ENCODE results near the gene HOXC9.

The HOXC9 gene

DNA sequence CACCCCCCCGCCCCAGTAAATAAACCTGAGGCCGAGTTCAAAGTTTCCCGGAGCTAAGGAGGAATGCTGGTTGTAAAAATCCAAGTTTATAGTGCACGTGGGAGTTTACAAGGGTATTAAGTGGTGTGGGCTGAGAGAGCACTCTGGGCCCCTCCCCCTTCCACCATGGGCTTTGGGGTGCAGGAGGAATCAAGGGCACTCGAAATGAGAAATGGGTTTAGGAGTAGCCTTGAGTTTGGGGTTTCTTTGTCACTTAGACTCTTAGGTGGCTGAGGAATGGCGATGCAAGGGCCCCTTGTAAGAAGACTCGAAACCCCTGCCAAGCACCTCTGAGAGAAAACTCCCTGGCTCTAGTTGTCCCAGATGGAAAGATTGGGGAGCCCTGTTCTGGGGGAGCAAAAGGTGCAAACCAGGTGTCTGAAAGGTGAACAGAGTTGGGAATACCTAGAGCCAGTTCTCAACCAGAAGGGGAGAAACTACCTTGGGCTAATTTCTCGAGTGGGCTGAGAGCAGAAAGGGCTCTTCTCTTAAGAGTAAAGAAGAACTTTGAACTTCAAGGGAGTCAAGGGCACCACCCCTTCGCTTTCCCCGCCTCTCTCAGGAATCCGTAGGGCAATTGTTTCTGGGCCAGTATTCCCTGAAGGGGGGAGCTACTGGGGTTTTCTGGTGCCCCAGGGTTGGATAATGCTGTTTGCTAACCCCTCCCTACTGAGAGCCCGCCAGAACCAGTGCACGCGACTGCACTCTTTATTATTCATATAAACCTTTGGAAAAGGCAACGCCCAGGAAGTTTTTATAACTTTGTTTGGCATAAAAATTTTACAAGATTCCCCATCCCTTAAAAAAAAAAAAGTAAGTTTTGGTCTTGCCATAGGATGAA lies 21.2 kb upstream of the HOXC9 start:
- DNase-seq = no peak
- no peaks in the 10 kb centered on the region for H3K27me3 ChIP-seq
- H3K9me3 ChIP-seq = no peaks in the 10 kb centered on the region

DNA sequence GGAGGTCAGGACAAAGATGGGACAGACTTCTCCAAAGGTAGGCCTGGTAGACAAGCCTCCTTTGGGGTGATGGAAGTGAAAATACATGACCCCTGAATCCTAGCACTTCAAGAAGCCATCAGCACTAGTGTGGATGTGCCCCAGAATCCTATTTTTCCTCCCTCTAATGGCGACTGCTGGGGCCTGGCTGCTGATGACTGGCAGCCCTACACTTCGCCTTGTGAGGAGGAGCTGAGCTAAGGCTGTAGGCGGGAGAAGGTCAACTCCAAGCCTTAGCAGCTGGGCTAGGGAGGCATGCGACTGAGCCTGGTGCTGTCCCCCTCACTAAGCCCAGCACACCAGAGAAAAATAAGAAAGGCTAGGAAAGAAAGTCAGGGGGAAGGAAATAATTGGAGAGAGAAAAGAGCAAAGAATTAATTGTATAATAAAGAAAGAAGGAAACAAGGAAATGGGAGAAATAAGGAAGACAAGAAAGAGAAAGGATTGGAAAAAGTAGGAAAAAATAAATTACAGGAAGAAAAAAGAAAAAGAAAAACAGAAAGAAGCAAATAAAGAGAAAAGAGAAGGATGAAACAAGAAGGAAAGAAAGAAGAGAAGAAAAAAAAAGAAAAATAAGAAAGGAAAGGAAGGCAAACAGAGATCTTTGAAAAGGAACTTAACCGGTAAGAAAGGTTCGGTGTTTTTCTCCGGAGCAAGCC lies 19.7 kb upstream of the HOXC9 start:
- no peak for DNase-seq
- intact Hi-C loops (cut with DNase I; ENCODE audit: low total_unique reads) = loop anchor here (5.0 kb wide), 1 partner anchor 222 kb away; no protein-coding TSS in a partner anchor
- Histone ChIP-seq H3K27ac (peak overlapping the region; percentile 93 to 98), H3K4me1 (peaks cover 0 to 66% (median 31%) of the 10 kb centered on the region in 4 donors), H3K9me3 (no peaks in the 10 kb centered on the region), H3K36me3 (no peaks in the 10 kb centered on the region), H3K27me3 (no peaks in the 10 kb centered on the region), H3K4me3 (peak overlapping the region; percentile 64 to 84)
- TF ChIP-seq, protein P1, sequence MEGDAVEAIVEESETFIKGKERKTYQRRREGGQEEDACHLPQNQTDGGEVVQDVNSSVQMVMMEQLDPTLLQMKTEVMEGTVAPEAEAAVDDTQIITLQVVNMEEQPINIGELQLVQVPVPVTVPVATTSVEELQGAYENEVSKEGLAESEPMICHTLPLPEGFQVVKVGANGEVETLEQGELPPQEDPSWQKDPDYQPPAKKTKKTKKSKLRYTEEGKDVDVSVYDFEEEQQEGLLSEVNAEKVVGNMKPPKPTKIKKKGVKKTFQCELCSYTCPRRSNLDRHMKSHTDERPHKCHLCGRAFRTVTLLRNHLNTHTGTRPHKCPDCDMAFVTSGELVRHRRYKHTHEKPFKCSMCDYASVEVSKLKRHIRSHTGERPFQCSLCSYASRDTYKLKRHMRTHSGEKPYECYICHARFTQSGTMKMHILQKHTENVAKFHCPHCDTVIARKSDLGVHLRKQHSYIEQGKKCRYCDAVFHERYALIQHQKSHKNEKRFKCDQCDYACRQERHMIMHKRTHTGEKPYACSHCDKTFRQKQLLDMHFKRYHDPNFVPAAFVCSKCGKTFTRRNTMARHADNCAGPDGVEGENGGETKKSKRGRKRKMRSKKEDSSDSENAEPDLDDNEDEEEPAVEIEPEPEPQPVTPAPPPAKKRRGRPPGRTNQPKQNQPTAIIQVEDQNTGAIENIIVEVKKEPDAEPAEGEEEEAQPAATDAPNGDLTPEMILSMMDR (IDR thresholded peaks at IDR 0.05) = no peak

More for the DNA sequence above, 21.2 kb upstream of the HOXC9 start:
- intact Hi-C loops (cut with DNase I; ENCODE audit: low total_unique reads) = loop anchor here (10.0 kb wide), 1 partner anchor 386 kb away; the partner anchor contains the start of gene GPR84
- Histone ChIP-seq H3K36me3 (no peaks in the 10 kb centered on the region), H3K27ac (peak overlapping the region; percentile 93 to 98), H3K4me3 (peak overlapping the region in 1 of 2 donors; percentile 9), H3K4me1 (peaks cover 0 to 64% (median 35%) of the 10 kb centered on the region in 4 donors)
- TF ChIP-seq, protein P1 (IDR thresholded peaks at IDR 0.05) = no peak

DNA sequence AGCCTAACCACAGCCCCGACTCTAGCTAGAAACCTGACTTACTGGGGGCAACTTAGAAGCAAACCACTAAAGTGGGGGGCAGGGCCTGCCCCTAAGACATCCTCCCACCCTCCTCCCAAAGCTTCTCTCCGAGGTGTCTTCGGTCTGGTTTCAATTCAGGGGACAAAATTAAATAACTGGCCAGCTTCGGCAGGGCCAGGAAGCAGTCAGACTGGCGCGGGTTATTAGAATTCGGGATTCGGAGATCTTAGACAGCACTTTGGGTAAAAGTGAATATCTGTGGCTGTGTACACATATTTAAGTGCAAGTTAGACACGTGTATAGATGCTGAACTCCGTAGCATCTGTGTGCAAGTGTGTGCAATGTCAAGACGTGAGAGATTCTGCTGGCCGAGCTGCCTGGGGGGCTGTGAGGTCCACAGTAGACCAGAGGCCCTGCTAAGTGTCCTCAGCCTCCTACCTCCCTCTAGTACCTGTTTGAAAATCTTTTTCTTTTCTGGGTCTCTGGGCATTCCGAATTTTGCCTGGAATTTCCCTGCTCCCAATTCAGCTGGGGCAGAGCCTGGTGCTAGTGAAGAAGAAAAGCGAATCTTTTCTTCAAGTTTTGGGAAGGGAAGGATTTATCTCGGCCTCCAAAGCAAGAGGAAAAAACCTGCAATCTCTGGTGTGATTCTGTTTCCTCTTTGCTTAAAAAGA lies 19.0 kb upstream of the HOXC9 start:
- no peaks in the 10 kb centered on the region for H3K9me3 ChIP-seq
- TF ChIP-seq, protein P1 (IDR thresholded peaks at IDR 0.05) = no peak
- peak overlapping the region; percentile 64 to 84 for H3K4me3 ChIP-seq
- peaks cover 0 to 59% (median 30%) of the 10 kb centered on the region in 4 donors for H3K4me1 ChIP-seq
- H3K36me3 ChIP-seq = no peaks in the 10 kb centered on the region
- H3K27me3 ChIP-seq = no peaks in the 10 kb centered on the region
- no peak for DNase-seq
- intact Hi-C loops (cut with DNase I; ENCODE audit: low total_unique reads) = loop anchor here (5.0 kb wide), 1 partner anchor 221 kb away; no protein-coding TSS in a partner anchor
- peak overlapping the region; percentile 93 to 98 for H3K27ac ChIP-seq

DNA sequence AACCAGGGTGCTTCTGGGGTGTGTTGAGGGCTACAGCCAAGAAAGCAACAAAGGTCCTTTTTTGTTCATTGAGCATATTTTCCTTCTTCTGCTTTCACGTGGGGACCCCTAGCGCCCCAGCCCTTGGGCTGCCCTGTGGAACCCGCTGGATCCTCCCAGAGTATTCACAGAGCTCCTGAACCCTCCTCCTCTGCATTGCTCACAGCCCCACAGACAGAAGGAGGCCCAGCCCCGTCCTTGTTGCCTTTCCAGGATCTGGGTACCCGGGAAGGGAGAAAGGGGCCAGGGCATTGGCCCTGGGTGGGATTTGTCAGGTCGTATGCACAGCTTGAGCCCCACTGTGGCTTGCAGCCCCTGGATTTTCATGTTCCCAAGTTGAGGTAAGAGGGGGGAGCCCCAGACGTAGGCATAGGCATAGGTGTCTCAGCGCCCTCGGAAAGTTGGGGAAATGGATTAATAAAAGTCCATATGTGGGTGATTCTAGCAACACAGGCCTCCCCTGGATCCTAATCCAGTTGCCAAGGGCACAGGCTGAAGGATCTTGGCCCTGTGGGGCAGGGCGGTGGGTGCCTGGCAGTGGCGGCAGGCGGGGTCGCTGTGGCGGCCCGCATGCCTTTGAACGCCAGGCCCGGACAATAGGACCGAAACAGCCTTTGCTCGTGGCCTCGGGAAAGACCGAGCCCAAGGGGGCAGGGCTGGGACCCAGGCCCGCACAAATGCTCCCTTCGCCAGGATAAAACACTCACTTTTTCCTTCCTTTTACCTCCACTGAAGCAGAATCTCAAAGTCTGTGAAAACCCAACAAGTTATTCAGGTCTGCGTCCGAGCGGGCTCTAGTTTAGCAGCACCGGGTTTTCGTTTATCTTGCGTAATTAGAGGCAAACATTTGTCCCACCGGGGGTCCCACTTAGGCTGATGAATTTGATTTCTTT lies 18.1 kb upstream of the HOXC9 start:
- H3K4me1 ChIP-seq = peaks cover 0 to 50% (median 29%) of the 10 kb centered on the region in 4 donors
- no peaks in the 10 kb centered on the region for H3K27me3 ChIP-seq
- intact Hi-C loops (cut with DNase I; ENCODE audit: low total_unique reads) = loop anchor here (5.0 kb wide), 1 partner anchor 220 kb away; no protein-coding TSS in a partner anchor
- TF ChIP-seq, protein P1 (IDR thresholded peaks at IDR 0.05) = no peak
- DNase-seq = no peak
- H3K27ac ChIP-seq = peak overlapping the region; percentile 93 to 98
- no peaks in the 10 kb centered on the region for H3K9me3 ChIP-seq
- H3K4me3 ChIP-seq = peak overlapping the region; percentile 64 to 84
- no peaks in the 10 kb centered on the region for H3K36me3 ChIP-seq

Measured in tibial artery (tissue), 4 donors.